ENCODE measurements around the gene BTNL8.
"Not testable (repeated sequence)": the region's sequence is repeated elsewhere in the genome, so short reads cannot be mapped to it uniquely, and the experiment has no call there.

Gene BTNL8

GRCh38 chr5:180875860-180876426 lies 23.0 kb upstream of the BTNL8 start:
- no peak for FAIRE-seq
- DNase-seq (ENCODE audit: insufficient read length, low spot score): no peak
- TF ChIP-seq CTCF (IDR thresholded peaks at IDR 0.05; ENCODE audit: insufficient read depth, missing control alignments): no peak

- not testable (repeated sequence) for DNase-seq (ENCODE audit: insufficient read length, low spot score); FAIRE-seq
Observed at GRCh38 chr5:180885845-180886529, 13.0 kb upstream of the BTNL8 start.

- no peak for FAIRE-seq
- no peak for TF ChIP-seq CTCF (IDR thresholded peaks at IDR 0.05; ENCODE audit: insufficient read depth, missing control alignments)
- no peak for DNase-seq (ENCODE audit: insufficient read length, low spot score)
Observed at GRCh38 chr5:180889381-180889780, 9.6 kb upstream of the BTNL8 start.

GRCh38 chr5:180895330-180895729 lies 3.6 kb upstream of the BTNL8 start:
- not testable (repeated sequence) for FAIRE-seq

GRCh38 chr5:180900178-180900577 lies 1.2 kb downstream of the BTNL8 start:
- no peak for TF ChIP-seq CTCF (IDR thresholded peaks at IDR 0.05; ENCODE audit: insufficient read depth, missing control alignments)
- FAIRE-seq (no peak), DNase-seq (ENCODE audit: insufficient read length, low spot score) (no peak)

More at GRCh38 chr5:180895330-180895729, 3.6 kb upstream of the BTNL8 start:
- not testable (repeated sequence) for DNase-seq (ENCODE audit: insufficient read length, low spot score)

GRCh38 chr5:180901319-180902009 lies 2.5 kb downstream of the BTNL8 start:
- no peak for FAIRE-seq
- no peak for DNase-seq (ENCODE audit: insufficient read length, low spot score)
- no peak for TF ChIP-seq CTCF (IDR thresholded peaks at IDR 0.05; ENCODE audit: insufficient read depth, missing control alignments)

GRCh38 chr5:180908400-180908799 lies 9.4 kb downstream of the BTNL8 start:
- TF ChIP-seq CTCF (IDR thresholded peaks at IDR 0.05; ENCODE audit: insufficient read depth, missing control alignments): no peak
- FAIRE-seq: no peak
- no peak for DNase-seq (ENCODE audit: insufficient read length, low spot score)
